Mucosa of gallbladder (tissue), 1 donor: ENCODE data around the gene IZUMO2. TPM values are rescaled to one million over a fixed set of nuclear protein-coding genes. Genes with fewer than 3 reads are reported as not detected.
A peak's percentile ranks its signal among the peaks of the same experiment; 100 is the strongest.

Source experiments
- DNase-seq: peaks from one replicate; pipeline ENCODE4 v3.0.0-alpha.2; 2020; ENCODE audit warnings: low spot score
- total RNA-seq: library from RNA; stranded (reverse); gene quantifications from one replicate; pipeline ENCODE4 v1.2.1, GENCODE V29; 2021
- donor health status: DM: no; HTN: no; CAD: no.

IZUMO2 gene
- total RNA-seq: not detected

DNA sequence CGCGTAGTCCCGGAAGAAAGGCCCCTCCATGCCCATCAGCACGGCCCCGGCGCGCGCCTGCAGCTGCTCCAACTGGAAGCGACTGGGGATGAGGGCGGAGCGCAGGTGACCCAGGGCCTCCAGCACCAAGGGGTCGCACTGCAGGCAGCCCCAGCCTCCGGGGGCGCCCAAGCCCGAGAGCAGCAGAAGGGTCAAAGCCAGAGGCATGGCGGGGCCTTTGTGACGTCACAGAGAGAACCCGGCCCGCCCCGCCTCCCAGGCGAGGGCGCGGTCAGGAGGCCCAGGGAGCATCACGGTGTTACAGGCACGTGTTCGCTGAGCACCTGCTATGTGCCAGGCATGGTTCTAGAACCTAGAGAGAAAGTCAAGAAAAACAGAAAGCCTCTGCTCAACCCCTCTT, at the start of gene IZUMO2:
IZUMO2 (minus strand) TSS at position 294 of the 400 bp plus-strand sequence; CDS start at position 207, 87 bp downstream.
- DNase-seq: no peak

DNA sequence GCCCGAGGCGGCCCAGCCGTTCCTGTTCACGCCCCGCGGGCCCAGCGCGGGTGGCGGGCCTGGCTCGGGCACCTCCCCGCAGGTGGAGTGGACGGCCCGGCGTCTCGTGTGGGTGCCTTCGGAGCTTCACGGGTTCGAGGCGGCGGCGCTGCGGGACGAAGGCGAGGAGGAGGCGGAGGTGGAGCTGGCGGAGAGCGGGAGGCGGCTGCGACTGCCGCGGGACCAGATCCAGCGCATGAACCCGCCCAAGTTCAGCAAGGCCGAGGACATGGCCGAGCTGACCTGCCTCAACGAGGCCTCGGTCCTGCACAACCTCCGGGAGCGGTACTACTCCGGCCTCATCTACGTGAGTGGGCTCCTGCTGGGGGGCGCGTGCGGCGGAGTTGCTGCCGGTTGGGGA, 47.3 kb upstream of the IZUMO2 start:
- DNase-seq: no peak

DNA sequence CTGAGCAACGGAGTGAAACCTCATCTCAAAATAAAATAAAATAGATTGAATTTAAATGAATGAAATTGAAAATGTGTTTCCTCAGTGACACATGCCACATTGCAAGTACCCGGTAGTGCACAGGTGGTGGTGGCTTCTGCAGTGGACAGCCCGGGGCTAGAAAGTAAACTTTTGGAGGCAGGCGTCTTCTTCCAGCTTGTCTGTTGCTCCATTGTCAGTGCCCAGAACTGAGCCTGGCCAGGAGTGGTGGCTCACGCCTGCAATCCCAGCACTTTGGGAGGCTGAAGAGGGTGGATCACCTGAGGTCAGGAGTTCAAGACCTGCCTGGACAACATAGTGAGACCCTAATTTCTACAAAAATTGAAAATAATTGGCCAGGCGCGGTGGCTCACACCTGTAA, 46.0 kb upstream of the IZUMO2 start:
- no peak for DNase-seq

DNA sequence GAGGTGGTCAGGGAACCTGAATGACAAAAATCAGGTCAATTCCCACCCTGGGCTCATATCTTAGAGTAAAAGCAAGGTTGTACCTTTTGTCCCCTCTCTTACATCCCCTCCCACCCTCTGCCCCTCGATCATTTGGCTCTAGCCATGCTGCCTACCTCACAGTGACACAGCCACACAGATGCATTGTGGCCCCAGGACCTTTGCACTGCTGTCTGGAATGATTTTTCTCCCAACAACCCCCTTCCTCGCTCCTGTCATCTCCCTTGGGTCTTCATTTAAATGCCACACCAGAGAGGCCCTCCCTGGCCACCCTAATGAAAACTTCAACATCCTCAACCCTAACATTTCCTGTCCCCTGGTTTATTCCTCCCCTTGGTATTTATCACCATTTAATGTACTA, 44.6 kb upstream of the IZUMO2 start:
- DNase-seq: no peak

DNA sequence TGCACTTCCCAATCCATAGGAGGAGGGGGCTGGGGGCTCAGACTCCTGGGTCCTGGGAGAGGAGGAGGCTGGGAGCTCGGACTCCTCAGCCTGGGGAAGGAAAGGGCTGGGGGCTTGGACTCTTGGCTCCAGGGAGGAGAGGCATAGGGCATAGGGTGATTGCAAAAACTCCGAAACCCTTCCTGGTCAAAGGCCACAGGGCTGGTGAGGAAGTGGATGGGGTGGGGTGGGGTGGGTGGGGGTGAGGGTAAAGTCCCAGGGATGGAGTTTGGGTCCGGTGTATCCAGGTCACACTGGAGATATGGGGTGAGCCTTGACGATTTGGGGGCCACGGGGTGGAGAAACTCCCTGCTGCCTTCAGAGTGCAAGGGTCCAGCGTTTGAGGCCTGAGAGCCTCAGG, 43.1 kb upstream of the IZUMO2 start:
- DNase-seq: no peak

DNA sequence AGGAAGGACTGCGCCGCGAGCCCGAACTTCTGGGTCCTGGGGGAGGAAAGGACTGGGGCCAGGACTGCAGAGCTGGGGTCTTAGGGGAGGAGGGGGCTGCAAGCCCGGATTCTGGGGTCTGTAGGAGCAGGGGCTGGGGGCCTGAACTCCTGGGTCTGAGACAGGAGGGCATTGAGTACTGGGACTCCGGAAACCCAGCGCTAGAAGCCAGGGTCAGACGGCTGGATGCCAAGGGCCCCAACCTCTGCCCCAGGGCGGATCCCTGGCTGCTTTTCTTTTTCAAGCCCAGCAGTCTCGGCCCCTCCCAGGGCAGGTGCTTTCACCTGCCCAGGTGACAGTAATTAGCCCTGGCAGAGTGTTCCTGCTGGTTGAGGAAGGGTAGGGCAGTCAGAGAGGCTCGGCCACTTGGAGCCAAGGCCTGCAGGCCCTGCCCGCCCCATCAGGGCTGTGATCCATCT, 42.6 kb upstream of the IZUMO2 start:
- DNase-seq: peak; percentile 73

DNA sequence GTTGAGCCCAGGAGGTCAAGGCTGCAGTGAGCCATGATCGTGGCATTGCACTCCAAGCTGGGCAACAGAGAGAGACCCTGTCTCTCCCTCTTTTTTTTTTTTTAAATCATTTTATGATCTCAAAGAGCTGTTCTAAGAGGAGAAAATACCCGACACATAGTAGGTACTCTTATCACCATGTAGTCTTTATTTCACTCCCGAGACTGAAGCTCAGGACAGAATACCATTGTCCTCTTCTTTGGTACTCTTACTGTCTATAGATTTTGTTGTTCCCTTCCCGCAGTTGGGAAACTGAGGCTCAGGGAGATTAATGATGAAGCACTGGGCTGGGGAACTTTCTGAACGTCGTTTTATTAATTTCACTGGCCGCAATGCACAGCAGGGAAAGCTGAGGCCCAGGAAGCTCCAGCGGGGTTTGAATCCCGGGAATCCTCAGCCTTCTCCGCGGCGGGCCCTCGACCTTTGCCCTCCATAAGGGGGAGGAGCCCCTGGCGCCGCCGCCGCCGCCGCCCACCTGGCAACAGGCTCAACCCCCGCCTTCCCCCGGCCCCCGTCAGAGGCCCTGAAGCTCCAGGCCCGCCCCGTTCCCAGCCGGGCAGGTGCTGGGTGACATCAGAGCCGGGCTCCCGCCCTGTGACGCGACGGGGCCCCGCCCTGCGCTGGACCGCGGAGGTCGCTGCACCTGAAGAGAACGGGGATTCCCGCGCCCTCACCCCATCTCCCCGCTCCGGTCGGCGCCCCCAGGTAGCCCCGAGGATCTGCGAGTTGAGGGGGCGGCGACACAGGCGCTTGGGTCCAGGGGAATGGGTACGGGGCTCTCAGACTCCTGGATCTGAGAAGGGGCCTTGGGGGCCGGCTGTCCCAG, 42.0 kb upstream of the IZUMO2 start:
- peak; percentile 83 for DNase-seq

DNA sequence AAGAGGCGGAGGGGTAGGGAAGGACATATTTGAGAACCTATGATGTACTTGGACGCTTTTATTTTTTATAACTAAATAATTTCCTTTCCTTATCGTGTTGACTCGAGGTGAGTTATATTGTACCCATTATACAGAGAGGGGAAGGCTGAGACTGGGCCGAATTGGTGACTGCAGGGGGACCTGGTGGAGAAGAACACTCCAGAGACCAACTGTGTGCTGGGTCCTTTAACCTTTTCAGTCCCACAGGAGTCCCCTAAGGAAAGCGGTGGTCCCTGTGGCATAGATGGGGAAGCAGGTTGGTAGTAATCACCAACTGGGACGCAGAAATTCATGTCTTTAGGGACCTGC, 41.0 kb upstream of the IZUMO2 start:
- no peak for DNase-seq

DNA sequence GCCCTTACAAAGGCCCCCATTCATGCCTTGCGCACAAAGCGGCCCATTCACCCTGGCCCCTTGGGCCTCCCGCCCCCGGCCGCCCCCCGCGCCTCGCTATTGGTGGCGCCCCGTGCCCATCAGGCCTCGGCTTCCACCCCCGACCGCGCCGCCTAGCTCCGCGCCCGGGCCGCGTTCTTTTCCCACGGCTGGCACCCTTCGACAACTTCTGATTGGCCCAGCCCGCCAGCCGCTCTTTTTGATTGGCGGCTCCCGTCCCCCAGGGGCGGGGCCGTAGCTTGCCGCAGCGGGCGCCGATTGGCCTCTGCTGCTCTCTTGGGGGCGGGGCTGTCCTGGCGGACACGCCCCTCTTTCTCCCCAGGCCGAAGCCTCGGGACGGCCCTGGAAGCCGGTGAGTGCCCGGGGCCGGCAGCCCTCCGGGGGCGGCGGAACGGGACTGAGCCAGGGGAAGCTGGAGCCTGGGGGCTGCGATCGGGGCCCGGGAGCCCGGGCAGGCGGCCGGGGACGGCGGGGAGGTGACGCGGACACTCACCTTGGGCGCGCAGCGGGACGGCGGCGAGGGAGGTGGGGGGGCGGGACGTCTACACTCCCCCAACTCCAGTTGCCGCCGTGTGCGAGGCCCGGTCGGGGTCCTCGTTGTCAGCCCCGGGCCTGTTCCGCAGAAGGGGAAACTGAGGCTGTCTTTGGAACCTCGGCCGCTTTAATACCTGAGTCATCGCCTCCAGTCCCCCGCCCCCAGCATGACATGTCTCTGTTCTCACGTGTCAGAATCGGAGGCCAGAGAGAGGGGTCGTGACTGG, 40.4 kb upstream of the IZUMO2 start, which contains the start of gene MYH14:
MYH14 (plus strand) TSS at position 342 of the 800 bp plus-strand sequence. CDS start 6,744 bp downstream, outside the sequence.
- peak; percentile 92 for DNase-seq

DNA sequence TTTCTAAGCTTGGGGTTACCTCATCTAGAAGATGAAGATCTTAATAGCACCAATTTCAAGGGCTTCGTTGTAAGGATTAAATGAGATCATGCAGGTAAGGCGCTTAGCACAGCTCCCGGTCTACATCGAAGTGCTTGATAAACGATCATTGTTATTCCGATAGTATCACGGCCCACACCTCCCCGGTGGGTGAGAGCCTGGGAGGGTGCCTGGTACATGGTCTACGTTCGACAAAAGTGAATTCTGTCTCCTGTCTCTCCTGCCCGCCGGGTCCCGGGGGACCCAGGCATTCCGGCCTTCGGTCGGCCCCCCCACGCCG, 39.8 kb upstream of the IZUMO2 start:
- DNase-seq: no peak

DNA sequence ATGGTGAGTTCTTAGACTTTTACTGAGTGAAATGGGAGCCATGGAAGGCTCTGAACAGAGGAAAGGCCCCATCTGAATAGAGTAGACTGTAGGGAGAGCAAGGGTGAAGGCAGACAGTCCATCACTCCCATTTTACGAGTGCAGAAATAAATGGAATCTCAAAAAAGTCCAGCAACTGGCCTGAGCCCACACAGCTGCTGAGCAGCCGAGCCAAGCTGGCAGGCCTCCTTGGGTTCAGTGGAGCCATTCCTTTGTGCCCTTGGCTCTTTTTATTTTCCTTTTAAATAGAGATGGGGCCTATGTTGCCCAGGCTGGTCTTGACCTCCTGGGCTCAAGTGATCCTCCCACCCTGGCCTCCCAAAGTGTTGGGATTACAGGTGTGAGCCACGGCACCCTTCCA, 39.3 kb upstream of the IZUMO2 start:
- no peak for DNase-seq

DNA sequence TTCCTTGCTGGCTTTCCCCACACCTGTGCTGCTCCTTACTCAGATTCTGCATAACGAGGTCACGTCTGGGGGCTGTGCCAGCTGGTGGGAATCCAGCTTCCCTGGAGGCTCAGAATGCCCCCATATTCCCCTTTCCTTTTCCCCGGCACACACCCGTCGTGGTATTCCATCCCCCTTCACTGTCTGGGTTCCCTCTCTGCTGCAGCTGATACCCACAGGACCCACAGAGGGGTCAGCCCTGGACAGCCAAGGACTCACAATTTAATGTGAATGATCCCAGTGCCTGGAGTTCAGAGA, 36.1 kb upstream of the IZUMO2 start:
- no peak for DNase-seq

DNA sequence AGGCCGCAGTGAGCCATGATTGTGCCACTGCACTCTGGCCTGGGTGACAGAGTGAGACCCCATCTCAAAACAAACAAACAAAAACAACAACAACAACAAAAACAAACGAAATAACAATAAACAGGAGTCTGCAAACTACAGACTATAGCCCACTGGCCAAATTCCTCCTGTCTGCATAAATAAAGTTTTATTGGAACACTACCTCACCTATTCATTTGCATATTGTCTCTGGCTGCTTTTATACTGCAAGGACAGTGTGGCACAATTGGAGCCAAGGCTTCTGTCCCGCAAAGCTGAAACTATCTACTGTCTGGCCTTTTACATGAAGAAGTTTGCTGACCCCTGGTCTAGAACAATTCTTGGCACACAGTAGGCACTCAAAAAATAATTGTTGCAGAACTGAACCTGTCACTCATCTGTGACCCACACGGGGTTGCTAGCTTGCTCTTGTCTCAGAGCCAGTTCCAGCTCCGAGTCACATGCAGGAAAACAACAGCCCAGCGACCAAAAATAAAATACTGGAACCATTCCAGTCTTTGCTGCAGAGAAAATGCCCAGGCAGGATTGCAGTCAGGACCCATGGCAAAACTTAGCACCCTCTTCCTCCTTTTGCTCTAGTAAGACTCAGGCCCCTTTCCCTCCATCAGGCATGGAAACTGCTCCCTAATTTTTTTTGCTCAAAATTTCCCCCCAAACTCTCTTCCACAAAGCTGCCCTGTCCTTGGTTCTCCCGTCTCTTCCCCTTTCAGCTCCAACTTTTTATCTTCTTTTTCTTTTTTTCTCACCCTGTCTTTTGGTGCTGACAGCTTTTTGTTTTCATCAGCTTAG, 35.6 kb upstream of the IZUMO2 start:
- DNase-seq: peak; percentile 38

DNA sequence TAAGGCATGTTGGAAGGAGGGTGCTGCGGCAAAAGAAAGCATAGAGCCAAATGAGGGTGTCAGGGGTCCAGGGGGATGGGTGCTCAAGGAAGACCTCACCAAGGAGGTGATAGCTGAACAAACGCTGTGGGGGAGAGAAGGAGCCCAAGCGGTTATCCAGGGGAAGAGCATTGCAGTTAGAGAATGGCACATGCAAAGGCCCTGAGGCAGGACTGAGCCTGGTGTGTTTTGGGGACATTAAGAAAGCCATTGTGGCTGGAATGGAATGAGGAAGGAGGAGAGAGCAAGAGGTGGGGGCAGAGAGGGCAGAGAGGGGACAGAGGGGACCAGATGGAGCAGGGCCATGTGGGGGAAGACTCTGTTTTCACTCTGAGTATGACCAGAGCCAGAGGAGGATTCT, 34.3 kb upstream of the IZUMO2 start:
- no peak for DNase-seq

DNA sequence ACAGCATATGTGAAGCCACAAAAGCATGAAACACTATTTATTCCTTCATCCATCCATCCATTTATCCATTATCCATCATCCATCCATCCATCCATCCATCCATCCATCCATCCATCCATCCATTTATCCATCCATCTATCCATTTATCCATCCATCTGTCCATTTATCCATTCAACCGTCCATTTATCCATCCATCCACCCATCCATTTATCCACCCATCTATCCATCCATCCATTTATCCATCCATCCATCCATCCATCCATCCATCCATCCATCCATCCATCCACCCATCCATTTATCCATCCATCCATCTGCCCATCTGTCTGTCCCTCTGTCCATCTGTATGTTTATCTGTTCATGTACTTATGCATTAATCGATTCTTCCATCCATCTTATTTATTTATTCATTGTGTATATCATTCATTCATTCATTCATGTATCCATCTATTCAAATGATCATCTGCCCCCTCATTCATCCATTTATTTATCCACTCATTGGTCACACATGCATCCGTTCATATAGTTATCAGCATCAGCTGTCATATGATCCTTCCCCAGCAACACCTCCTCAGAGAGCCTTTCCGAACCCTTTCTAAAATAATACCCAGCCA, 33.3 kb upstream of the IZUMO2 start:
- DNase-seq: no peak

DNA sequence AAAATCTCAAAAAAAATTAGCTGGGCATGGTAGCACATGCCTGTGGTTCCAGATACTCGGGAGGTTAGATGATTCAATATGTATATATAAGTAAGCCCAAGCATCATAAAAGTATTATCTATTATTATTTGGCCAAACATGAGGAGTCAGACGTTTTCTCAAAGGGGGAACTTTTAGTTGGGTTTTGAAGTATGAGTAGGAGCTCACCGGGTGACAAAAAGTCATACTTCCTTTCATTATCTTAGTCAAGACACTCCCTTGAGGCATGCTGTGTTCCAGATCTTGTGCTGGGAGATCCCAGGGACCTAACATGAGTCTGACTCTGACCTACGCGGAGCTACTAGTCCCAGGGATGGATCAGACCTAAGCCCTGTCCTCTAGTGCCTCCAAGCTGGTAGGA, 32.1 kb upstream of the IZUMO2 start:
- DNase-seq: no peak

DNA sequence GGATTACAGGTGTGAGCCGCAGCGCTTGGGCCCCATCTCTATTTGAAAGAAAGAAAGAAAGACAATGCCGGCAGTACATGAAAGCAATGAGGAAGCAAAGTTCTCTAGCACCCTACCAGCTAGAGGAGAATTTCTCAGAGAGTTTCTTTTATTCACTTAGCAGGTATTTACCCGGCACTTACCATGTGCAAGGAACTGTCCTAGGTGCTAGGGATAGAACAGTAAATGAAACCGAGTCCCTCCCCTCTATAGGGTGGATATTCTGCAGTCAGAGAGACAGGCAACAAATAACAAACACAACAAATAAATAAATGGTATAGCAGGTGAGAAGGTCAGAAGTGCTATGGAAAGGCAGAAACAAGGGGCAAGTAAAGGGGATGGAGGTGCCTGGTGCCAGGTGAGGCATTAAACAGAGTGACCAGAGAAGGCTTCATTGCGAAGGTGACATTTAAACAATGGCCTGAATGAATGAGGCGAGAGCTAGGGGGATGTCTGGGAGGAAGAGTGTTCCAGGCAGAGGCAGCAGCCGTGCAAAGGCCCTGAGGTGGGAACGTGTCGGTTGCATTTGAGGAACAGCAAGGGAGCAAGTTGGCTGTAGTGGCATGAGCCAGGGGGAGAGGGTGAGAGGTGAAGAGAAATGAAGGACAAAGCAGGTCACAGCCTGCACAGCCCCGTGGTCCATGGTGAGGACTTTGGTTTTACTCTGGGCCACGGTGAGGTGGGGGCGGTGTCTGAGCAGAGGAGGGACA, 29.6 kb upstream of the IZUMO2 start:
- no peak for DNase-seq

DNA sequence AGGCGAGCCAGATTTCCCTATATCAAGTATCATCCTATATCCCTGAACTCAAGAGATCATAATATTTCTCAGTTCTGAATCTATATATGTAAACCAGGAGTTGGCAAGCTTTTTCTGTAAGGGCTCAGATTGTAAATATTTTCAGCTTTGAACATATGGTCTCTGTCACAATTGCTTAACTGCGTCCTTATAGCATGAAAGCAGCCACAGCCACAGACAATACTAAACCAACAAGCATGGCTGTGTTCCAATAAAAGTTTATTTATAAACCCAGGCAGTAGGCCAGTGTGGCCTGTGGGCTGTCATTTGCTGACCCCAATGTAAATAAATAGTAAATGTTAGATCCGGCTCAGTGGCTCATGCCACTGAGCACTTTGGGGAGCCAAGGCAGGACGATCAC, 28.1 kb upstream of the IZUMO2 start:
- peak; percentile 43 for DNase-seq

DNA sequence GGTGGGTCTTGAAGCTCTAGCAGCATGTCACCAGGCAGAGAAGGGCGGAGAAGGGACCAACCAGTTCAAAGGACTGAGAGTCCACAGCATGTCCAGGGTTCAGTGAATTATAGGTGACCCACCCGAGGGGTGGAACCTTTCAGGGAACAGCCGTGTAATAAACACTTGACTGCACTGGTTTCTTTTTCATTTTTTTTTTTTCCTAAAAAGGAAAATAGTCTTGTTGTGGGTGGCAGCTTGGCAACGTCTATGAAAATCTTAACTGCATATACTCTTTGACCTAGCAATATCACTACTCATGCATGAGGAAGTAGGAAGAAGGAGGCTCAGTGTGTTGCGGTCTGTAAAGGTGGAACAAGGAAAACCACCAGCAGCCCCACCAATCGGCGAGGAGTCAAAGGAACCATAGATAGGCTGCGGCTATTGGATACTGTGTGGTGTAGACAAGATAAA, 27.4 kb upstream of the IZUMO2 start:
- peak; percentile 72 for DNase-seq

DNA sequence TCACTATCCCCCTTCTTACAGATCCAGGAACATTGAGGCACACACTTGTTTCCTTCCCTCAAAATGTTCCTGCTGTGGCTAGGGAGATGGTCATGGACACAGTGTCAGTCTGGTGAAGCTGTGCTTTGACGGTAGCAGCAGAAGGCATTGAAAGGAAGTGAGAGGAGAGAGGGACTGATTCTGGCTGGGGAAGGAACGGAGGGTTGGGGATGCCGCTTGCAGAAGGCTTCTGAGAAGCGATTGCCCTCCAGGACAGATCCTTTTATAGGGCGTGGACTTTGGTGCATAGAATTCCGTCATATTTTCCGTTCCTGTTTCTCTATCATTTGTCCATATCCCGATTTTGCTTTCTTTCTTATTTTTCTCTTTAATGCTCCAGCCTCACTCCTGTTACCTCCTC, 26.2 kb upstream of the IZUMO2 start:
- DNase-seq: no peak

DNA sequence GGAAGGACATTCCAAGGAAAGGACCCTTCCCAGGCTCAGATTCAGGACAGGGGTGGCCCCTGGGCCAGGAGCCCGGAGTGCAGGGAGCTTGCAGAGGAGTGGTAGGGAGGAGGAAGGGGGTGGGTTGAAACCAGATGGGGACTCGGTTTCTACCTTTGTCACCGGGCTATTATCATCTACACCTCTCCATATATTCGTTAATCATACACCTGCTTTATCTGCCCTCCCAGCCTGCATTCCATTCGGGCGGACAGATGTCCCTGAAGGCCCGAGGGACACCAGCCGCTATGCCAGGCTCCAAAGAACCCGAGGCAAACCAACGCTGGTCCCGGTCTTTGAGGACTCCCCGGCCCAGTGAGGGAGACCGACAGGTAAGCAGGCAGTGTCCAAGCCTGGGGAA, 24.9 kb upstream of the IZUMO2 start:
- peak; percentile 26 for DNase-seq
